Activated gamma-delta T cell (primary cell): ENCODE measurements around the gene ACAD9.
"Not testable (repeated sequence)": the region's sequence is repeated elsewhere in the genome, so short reads cannot be mapped to it uniquely, and the experiment has no call there.

Source experiments
- DNase-seq: peaks from one replicate; lab custom pipeline; 2025; lab: John Stamatoyannopoulos, UW

The ACAD9 gene

DNA sequence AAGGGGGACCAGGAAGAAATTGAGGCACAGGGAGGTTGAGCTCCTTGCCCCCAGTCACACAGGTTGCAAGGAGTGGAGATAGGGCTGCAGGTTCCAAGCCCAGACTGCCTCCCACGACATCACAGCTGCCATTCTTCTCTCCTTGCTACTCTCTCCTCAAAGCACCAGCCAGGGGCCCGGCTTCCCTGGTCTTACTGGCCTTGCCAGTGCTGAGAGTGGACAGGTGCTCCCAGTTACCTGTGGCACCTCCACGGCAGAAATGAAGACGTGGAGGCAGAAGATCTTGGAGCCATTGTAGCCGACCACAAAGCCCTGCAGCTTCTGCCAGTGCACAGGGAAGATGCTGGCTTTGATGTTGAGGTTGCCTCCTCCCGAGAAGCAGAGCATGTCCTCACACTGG, 17.9 kb upstream of the ACAD9 start:
- no peak for DNase-seq

DNA sequence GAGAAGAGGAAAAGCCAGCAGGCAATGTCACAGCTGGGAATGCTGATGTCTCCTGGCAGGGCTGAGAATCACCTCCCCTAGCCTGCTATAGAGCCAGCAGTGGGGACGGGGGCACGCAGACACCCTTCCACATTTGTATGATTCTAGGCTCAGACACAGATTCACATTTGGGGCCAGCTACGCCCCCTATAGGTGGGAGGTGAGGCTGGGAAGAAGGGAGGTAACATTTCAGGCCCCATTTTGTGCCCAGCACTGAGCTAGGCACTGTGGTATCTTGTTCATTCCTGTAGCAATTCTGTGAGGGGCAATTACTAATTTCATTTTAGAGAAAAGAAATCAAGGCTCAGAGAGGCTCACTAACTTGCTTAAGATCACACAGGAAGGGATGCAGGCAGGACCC, 15.9 kb upstream of the ACAD9 start:
- DNase-seq, result no peak

DNA sequence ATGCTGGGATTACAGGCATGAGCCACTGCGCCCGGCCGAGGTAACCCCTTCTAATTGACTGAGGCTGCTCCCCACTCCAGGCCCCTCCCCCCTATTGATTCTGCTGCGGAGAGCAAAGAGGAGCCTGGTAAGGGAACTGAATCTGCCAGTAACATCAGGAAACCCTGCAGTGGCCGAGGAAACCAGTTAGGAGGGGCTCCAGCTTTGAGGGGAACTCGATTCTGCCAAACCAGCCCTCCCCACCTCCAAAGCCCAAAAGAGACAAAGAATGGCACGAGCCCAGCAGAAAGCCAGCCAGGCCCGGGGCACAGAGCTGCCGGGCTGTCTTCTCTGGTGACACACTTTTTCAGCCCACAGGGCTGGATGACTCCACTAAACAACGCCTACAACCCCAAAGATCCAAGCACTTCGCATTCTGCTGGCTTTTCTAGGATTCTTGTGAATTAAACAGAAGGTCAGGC, 15.0 kb upstream of the ACAD9 start:
- no peak for DNase-seq

DNA sequence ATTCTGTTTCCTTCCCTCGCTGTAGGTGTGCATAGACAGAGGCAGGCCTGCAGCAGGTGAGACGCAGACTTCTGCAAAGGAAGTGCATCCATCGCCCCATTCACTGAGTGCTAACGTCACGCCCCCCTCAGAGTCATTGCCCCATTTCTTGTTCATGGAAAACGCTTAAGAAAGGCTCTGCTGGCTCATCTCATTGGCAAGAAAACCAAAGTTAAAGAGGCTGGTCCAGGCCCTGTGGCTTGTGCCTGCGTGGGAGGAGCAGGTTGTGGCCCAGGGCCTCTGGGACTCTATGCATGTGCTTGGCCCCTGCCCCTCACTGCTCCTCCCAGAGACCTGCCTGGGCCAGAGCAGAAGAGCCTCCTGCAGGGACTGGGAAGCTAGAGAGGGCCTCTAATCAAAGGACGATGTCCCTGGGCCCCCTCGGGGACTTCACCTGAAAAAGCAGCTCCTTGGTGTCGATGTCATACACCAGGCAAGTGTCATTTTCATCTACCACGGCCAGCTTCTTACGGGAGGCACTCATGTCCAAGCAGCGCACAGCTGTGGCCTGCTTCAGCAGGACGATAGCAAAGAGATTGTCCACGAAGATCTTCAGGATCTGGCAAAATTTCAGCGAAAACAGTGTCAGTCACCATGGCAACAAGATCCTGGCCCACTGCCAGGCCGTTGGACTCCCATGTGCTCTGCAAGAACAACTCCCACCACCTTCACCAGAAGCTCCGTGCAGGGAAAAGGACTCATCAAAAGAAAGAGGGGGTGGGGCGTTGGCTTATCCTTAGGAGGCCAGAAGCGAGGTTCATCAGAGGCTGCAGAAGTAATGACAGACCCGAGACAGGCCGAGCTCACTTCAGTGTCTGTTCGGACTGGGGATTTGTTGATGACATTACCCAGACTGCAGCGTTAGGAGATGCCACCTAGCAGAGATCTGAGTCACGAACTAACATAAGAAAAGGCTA, 14.3 kb upstream of the ACAD9 start:
- DNase-seq, result not testable (repeated sequence)

DNA sequence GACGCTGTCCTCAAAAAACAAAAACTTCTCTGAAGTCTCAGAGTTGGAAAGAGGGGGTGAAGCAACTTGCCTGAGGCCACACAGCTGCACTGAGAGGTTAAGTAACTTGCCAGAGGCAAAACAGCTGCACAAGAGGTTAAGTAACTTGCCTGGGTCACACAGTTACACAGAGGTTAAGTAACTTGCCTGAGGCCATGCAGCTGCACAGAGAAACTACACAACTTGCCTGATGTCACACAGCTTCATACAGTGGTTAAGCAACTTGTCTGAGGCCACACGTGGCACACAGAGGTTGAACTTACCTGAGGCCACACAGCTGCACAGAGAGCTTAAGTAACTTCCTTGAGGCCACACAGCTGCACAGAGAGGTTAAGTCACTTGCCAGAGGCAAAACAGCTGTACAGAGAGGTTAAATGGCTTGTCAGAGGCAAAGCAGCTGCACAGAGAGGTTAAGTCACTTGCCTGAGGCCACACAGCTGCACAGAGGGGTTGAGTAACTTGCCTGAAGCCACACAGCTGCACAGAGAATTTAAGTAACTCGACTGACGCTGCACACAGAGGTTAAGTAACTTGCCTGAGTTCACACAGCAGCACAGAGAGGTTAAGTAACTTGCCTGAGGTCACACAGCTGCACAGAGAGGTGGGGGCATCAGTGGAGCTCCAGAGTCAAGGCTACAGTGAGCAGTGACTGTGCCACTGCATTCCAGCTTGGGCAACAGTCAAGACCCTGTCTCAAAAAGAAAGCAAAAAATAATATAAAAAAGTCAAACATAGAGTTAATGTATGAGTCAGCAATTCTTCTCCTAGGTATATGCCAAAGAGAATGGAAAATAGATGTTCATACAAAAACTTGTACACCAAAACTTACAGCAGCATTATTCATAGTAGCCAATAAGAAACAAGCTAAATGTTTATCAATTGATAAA, 12.0 kb upstream of the ACAD9 start:
- no peak for DNase-seq

DNA sequence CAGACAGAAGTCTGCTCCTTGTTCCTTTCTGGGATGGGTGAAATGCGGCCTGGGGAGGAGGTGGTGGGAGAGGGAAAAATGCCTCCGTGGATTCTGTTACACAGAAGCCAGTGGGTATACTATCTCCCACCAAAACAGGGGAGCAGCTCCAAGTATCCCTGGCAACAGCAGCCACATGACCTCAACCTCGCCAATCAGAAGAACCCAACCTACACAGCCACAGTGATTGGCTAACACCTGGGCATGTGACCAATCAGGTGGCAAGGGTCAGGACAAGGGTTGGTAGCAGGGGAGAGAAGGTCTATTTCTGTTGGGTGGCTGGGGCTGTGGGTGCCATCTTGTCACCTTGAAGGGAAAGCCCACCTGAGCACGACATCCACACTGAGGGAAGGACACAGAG, 9.1 kb upstream of the ACAD9 start:
- DNase-seq, result no peak

DNA sequence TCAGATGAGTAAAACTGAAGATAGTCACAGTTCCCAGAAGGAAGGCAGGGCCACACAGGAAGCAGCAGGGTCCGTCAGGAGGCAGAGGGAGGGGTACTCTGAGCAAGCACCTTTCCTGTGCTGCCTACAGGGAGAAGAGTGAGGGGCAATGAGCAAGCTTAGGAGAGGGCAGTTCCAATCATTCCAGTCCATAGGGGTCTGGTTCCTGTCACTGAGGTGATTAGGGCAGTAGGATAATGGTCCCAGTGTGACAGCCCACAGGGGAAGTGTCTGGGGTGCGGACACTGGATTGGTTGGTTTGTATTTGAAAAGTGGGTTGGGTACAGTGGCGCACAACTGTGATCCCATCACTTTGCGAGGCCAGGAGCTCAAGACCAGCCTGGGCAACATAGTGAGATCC, 7.1 kb upstream of the ACAD9 start:
- DNase-seq, result no peak

DNA sequence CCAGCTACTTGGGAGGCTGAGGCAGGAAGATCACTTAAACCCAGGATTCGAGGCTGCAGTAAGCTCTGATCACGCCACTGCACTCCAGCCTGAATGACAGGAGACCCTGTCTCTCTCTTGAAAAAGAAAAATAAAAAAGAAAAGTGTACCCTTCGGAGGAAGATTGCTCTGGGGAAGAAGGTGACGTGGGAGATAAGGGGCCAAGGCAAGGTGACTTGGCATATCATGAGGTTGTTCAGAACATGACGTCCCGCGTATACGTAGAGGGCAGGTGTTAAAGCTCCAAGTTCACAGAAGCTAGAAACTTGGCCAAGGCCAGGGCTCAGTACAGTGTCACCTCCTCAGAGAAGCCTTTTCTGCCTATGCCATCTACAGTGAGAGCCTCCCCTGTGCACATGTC, 6.7 kb upstream of the ACAD9 start:
- no peak for DNase-seq

DNA sequence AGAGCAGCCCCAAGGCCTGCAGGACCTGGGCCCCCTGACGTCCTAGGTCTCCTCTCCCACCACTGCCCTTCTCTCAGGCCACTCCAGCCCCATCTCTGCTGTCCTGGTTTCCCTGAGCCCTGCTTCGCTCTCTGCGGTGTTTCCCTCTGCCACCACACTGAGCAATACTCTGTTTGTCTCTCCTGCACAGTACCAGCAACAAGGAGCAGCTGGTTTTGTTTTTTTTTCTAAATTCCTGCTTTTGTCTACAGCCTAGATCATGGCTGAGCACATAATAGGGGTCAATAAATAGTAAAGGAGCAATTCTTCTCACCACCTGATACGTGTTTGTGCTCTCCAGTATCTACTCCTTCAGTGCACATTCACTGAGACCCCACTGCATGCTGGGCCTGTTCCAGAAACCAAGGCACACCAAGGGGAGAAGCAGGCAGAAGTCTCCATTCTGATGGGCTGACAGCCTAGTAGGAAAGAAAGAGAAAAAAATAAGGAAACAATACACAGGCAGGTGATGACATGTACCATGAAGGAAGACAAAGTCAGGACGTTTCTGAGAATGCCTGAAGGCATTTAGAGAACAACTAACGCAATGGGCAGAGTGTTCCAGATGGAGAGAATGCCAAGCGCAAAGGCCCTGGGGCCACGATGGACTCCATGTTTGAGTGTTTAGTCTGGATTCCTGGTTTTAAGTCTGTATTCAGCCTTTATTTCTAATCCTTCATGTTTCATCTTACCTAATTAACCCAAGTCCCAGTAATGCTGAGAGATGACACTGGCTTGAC, 6.0 kb upstream of the ACAD9 start:
- DNase-seq, result no peak

DNA sequence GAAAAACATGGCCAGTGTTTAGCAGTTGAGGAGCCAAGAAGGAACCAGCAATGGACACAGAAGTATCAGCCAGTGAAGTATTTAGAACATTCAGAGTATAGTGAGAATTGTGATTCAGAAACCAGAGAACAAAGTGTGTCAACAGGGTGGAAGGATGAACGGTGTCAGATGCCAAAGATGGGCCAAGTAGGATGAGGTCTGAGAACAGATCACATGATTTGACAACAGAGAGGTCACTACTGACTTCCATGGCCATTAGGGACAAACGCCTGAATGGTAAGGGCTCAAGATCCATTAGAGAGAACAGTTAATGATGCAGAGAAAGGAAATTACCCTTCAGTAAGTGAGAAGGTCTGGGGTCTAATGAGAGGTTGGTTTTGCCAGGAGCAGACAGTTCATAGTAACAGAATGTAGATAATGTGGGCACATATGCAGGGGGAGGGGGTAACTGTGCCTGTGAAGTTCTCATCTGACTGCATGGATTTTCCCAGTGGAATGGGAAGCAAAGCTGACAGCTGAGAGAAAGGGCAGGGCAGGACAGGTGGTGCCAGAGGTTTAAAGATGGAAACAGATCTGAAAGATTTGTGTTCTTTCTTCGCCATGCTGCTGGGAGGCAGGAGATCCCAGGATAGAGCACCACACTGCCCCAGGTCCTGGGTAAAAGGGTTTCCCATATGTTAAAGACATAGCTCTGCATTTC, 4.8 kb upstream of the ACAD9 start:
- no peak for DNase-seq

DNA sequence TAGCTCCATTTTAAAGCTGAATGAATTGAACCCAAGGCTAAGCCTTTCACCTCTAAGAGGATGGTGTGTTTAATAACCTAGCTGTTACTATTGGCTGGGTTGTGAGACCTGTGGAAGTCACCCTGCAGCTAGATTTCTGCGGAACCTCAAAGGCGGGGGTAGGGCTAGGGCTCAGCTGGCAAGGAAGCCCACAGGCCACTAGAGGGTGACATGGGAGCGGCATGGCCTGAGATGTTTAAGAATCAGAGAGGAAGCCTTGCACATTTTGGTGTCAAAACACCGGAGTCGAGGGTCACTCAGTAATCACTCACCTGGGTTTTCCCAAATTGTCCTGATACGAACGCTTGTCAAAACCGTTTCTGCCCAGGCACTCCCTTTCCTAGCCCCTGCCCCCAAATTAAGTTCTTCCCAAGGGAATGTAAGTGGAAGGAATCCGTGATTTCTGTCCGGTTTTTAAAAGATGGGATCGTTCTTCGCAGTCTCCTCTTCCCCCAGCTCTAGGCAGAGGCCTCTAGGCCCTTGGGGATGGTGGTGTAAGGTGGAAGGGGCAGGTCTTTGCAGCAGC, 3.8 kb upstream of the ACAD9 start:
- no peak for DNase-seq

DNA sequence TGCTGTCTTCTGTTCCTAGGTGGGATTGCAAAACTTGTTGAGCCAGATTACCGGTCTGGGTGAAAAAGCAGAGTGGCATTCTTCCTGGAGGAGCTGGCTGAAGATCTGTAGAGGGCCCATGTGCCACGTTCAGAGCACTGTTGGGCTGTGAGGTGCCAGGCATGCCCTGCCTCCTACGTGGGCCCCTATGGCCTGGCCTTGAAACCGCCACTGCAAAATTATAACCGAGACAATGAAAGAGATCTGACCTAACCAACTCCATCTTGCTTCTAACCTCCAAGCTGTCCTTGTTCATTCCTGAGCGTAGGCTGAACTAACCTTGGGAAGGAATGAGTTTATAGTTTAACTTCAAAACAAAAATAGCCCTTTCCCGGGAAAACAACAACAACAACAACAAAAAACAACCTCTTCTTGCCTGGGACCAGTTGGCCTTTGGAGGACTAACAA, 1.4 kb upstream of the ACAD9 start:
- DNase-seq, result no peak

DNA sequence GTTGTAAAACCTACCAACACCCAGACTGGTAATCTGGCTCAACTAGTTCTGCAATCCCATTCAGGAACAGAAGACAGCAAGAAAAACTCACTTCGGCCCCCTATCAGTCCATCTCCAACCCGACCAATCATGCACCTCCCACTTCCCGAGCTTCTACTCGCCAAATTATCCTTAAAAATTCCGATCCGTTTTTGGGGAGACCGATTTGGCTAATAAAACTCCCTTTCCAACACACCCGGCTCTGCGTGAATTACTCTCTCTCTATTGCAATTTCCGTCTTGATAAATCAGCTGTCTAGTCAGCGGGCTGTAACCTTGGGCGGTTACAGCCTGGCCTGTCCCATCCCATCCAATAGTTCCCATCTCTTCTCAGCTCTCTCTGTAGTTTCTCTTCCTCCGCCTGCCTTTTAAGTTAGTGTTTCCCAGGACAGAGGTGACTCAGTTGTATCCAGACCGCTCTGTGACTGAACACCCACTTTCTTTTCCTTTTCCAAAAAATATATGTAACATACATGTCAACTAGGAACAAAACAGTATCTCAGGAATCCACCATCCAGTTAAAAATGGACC, 780 bp upstream of the ACAD9 start:
- no peak for DNase-seq

DNA sequence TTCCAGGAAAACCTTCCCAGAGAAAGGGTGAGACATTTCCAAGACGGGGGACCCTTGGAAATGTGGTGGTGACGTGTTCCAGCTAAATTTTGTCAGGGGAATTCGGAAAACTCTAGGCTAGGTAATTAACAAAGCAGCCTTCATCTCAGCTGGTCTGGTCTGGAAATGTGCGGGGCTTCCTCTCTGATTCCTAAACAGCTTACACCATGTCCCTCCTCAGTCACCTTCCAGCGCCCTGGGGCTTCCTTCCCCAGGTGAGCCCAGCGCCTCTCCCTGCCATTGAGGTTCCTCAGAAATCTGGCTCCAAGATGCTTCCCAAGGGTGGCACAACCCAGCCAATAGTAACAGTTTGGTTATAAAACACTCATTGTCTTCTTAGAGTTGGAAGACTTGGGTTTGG, 571 bp downstream of the ACAD9 start:
- no peak for DNase-seq

DNA sequence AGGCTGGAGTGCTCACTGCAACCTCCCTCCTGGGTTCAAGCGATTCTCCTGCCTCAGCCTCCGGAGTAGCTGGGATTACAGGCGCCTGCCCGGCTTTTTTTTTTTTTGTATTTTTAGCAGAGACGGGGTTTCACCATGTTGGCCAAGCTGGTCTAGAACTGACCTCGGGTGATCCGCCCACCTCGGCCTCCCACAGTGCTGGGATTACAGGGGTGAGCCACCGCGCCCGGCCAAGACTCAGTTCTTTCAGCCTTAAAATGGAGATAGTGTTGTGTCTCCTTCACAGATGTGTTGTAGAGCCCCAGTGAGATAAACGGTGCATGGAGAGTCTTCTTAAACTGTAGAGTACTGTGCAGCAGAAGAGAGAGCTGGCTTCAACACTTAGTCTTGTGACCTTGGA, 1.0 kb downstream of the ACAD9 start:
- DNase-seq, result not testable (repeated sequence)

DNA sequence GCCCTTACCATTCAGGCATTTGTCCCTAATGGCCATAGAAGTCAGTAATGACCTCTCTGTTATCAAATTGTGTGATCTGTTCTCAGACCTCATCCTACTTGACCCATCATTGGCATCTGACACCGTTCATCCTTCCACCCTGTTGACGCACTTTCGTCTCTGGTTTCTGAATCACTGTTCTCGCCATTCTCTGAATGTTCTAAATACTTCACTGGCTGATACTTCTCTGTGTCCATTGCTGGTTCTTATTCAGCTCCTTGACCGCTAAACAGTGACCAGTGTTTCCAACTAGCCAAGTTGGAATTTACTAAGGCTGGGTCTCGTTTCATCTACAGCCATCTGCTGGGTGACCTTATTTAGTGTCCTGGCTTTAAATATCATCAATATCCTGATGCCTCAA, 2.2 kb downstream of the ACAD9 start:
- no peak for DNase-seq

DNA sequence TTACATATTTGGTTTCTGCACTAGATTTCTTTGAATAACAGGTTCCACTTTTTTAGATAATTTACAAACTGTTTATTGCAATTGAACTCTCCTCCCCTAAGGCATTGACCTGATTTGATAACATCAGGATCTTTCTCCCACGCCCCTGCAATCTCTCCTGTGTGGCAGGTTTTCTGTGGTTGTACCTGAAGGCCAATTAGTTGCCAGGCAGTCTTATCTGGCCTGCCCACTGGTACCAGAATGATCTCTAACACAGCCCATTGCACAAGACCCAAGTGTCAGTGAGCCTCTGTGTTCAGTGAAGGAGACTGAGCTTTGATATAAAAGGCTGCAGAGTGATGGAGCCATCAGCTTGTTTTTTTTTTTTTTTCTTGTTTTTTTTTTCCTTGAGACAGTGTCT, 3.3 kb downstream of the ACAD9 start:
- DNase-seq, result no peak

DNA sequence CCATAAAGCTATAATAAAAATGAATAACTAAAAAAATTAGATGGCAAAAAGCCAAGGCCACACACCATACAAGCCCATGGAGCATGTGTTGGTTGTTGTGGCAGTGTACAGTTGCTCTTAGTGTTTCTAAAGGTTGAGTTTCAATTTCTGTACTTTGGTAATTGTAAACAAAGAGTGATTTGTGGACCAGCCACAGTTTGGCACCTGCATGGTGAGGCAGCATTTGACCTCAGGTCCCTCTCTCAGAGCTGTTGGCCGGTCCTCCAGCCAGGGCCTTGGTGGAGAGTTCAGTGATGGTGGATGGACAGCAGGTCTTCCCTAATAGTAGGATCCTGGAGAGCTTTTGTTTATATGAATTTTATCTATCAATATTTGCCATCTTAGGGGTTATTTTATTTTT, 5.6 kb downstream of the ACAD9 start:
- no peak for DNase-seq

DNA sequence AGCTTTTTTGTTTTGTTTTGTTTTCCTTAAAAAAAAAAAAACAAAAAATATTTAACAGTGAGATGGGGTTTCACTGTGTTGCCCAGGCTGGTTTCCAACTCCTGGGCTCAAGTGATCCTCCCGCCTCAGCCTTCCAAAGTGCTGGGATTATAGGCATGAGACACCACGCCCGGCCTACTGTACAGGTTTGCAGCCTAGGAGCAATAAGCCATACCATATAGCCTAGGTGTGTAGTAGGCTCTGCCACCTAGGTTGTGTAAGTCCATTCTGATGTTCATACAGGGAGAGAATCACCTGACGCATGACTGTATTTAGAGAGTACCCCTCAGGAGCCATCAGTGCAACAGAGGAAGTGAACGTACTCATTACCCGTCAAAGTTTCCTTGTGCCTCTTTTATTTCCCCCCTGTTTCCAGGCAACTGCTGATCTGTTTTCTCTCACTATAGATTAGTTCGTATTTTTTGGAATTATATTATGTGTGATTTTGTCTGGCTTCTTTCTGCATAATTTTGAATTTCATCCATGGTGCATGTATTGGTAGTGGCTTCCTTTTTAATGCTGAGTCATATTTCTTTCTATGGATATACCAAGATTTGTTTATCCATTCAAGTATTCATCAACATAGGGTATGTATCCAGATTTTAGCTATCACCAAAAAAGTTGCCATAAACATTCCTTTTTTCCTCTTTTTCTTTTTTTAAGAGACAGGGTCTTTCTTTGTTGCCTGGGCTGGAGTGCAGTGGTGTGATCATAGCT, 9.9 kb downstream of the ACAD9 start:
- DNase-seq, result no peak
